A673 (cell line): ENCODE measurements around the gene FIGNL1. TPM values are rescaled to one million over a fixed set of nuclear protein-coding genes. Genes with fewer than 3 reads are reported as not detected.

Experiments
- BruUV-seq: library from RNA; stranded (reverse); fragments of 400-500 nt; replicated peaks from 2 replicates; lab custom pipeline; 2021; lab: Mats Ljungman, UMichigan
- CTCF ChIA-PET: fragments of 300-600 bp; sonication (Branson Sonifier 250); formaldehyde crosslinking; loops from one replicate; lab custom pipeline; 2022; ENCODE audit warnings: antibody characterized with exemption; lab: Charles Lee
- POLR2A ChIA-PET: fragments of 300-600 bp; sonication (Branson Sonifier 250); formaldehyde crosslinking; loops from one replicate; lab custom pipeline; 2022; ENCODE audit warnings: antibody characterized with exemption; ENCODE audit not compliant: low non-redundant PET; lab: Charles Lee
- DNase-seq: peaks from one replicate; pipeline ENCODE4 v3.0.0-alpha.2; 2015; ENCODE audit warnings: low spot score
- H3K27ac ChIP-seq: fragments of 200-600 bp; sonication (generic); 2 replicates; pipeline ENCODE4 v1.5.1; 2016; ENCODE audit warnings: mixed run types, low read depth, mild to moderate bottlenecking, mixed read lengths, antibody characterized with exemption, low read length; ENCODE audit not compliant: poor library complexity, severe bottlenecking
- H3K27me3 ChIP-seq: fragments of 200-600 bp; sonication (generic); replicated peaks from 2 replicates; pipeline ENCODE4 v1.6.1; 2017; ENCODE audit warnings: mixed run types, low read depth, mild to moderate bottlenecking, mixed read lengths, antibody characterized with exemption, low read length; ENCODE audit not compliant: insufficient read depth, poor library complexity
- H3K36me3 ChIP-seq: fragments of 200-600 bp; sonication (generic); 2 replicates; pipeline ENCODE4 v1.6.1; 2016; ENCODE audit warnings: mixed run types, mild to moderate bottlenecking, mixed read lengths, antibody characterized with exemption, low read length; ENCODE audit not compliant: insufficient read depth, poor library complexity, severe bottlenecking
- H3K4me1 ChIP-seq: fragments of 200-600 bp; sonication (generic); 2 replicates; pipeline ENCODE4 v1.6.1; 2017; ENCODE audit warnings: mixed run types, mild to moderate bottlenecking, mixed read lengths, antibody characterized with exemption, low read length; ENCODE audit not compliant: insufficient read depth, poor library complexity, severe bottlenecking
- H3K4me3 ChIP-seq: fragments of 200-600 bp; sonication (generic); 2 replicates; pipeline ENCODE4 v1.5.1; 2016; ENCODE audit warnings: low read depth, mixed run types, mild to moderate bottlenecking, mixed read lengths, low read length; ENCODE audit not compliant: poor library complexity, severe bottlenecking
- H3K9me3 ChIP-seq: fragments of 200-600 bp; sonication (generic); 2 replicates; pipeline ENCODE4 v1.6.1; 2016; ENCODE audit warnings: mixed run types, low read depth, mild to moderate bottlenecking, mixed read lengths, antibody characterized with exemption, low read length; ENCODE audit not compliant: poor library complexity, severe bottlenecking
- EZH2 ChIP-seq: fragments of 200-600 bp; sonication (generic); IDR thresholded peaks from 2 replicates; pipeline ENCODE4 v1.6.1; 2017; ENCODE audit warnings: borderline replicate concordance, low read depth, mild to moderate bottlenecking, mixed read lengths, antibody characterized with exemption, low read length; ENCODE audit not compliant: poor library complexity, severe bottlenecking
- intact Hi-C: fragments of 100-400 bp; cut with micrococcal nuclease; formaldehyde crosslinking; loops from one replicate; pipeline ENCODE4 v1.10.0; 2022; ENCODE audit not compliant: unreplicated experiment
- total RNA-seq: library from RNA; stranded (reverse); gene quantifications from 2 replicates; pipeline ENCODE4 v1.2.3, GENCODE V29; 2021
- TF ChIP-seq, protein P1 (sequence below): fragments of 300-800, 200-600 bp; sonication (generic); conservative IDR thresholded peaks from 2 replicates; pipeline ENCODE4 v1.5.1; 2017; ENCODE audit warnings: low read depth, mild to moderate bottlenecking, antibody characterized with exemption, low read length, moderate library complexity, mixed read lengths

FIGNL1 gene
- total RNA-seq, 1 experiment from 2014 or later: 41.3 TPM

DNA sequence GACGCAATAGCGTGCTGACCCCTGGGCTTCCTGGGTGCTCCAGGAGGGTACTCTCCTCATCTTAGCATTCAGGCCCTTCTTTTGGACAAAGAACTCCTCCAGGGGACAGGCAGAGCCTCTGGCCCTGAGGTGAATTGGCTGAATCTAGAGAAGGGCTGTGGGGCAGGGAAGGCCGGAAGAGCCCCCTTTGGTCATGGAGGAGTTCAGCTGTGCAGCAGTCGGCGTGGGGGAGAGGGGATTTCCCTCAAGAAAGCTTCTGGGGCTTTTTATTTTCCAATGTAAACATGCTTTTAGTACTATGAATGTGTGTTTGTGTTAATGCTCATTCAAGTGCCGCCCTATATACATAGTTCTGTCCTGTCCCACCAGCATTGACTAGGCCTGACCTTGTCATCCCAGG lies 38.8 kb downstream of the FIGNL1 start:
- Histone ChIP-seq H3K36me3 (no peaks in the 10 kb centered on the region), H3K4me1 (no peaks in the 10 kb centered on the region), H3K4me3 (no peak overlapping the region), H3K27me3 (peaks cover under 1% of the 10 kb centered on the region), H3K9me3 (no peaks in the 10 kb centered on the region), H3K27ac (no peak overlapping the region)
- DNase-seq: no peak
- CTCF ChIA-PET: no interaction called here
- intact Hi-C loops: no loop called here
- TF ChIP-seq, protein P1, sequence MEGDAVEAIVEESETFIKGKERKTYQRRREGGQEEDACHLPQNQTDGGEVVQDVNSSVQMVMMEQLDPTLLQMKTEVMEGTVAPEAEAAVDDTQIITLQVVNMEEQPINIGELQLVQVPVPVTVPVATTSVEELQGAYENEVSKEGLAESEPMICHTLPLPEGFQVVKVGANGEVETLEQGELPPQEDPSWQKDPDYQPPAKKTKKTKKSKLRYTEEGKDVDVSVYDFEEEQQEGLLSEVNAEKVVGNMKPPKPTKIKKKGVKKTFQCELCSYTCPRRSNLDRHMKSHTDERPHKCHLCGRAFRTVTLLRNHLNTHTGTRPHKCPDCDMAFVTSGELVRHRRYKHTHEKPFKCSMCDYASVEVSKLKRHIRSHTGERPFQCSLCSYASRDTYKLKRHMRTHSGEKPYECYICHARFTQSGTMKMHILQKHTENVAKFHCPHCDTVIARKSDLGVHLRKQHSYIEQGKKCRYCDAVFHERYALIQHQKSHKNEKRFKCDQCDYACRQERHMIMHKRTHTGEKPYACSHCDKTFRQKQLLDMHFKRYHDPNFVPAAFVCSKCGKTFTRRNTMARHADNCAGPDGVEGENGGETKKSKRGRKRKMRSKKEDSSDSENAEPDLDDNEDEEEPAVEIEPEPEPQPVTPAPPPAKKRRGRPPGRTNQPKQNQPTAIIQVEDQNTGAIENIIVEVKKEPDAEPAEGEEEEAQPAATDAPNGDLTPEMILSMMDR: no peak
- no peak for TF ChIP-seq EZH2
- no TSS peak for BruUV-seq
- POLR2A ChIA-PET: no interaction called here

DNA sequence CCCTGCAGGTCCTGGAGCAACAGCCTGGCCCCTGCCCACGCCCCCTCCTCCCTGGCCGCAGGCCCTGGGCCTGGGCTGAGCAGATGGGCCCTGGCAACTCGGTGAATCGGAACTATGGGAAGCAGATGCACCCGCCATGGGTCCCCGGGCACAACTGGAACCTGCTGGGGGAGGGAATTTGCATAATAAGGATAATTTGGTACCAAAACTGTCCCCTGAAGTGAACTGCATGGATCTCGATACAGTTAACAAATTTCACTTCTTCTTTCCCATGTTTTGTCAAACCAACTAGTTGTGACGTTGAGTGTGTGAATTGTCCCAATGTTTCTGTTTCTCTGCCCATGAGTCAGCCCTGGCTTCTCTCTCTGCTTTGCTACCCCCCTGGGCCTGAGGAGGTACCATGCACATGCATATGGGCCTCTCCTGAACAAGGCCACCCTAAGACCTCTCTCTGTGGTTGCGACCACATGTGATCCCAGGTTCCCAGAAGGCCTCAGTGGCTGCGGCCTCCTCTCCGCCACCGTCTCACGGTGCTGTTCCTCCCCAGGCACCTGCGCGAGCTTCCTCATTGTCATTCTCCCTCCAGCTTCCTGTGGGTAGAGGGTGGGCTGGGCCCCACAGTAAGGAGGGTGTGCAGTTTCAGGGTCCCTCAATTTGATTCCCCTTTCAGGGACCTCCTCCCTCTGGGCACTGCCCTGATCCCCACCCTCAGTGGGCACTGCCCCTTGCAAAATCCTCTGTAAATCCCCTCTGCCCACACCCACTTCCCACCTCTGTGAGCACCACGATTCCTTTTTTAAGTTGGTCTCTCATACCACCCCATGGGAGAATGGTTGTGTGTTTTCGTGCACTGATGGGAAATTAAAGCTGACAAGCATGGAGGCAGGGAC lies 40.0 kb downstream of the FIGNL1 start:
- no TSS peak for BruUV-seq
- no peaks in the 10 kb centered on the region for H3K4me1 ChIP-seq
- no peak overlapping the region for H3K4me3 ChIP-seq
- H3K36me3 ChIP-seq: no peaks in the 10 kb centered on the region
- TF ChIP-seq EZH2: no peak
- TF ChIP-seq, protein P1: no peak
- POLR2A ChIA-PET: no interaction called here
- no peak overlapping the region for H3K27ac ChIP-seq
- H3K27me3 ChIP-seq: peaks cover 13% of the 10 kb centered on the region
- no peaks in the 10 kb centered on the region for H3K9me3 ChIP-seq
- intact Hi-C loops: no loop called here
- CTCF ChIA-PET: no interaction called here
- no peak for DNase-seq

GRCh38 chr7:50406935-50407334 lies 43.2 kb downstream of the FIGNL1 start:
- Histone ChIP-seq H3K4me1 (no peaks in the 10 kb centered on the region), H3K36me3 (no peaks in the 10 kb centered on the region), H3K27ac (no peak overlapping the region), H3K9me3 (no peaks in the 10 kb centered on the region), H3K4me3 (no peak overlapping the region), H3K27me3 (peaks cover 43% of the 10 kb centered on the region)
- intact Hi-C loops: no loop called here
- TF ChIP-seq EZH2: no peak
- TF ChIP-seq, protein P1: no peak
- ChIA-PET POLR2A (no interaction called here), CTCF (no interaction called here)
- BruUV-seq: no TSS peak
- no peak for DNase-seq
